K562 (cell line): Measurements from ENCODE around the gene GDAP2. TPM values are rescaled to one million over a fixed set of nuclear protein-coding genes. Genes with fewer than 3 reads are reported as not detected.

Experiments
- ATAC-seq: fragments of 200-7000 bp; cut with Tn5 transposase; 3 replicates; pipeline ENCODE4 v1.9.1; 2020; ENCODE audit warnings: moderate library complexity
- BruUV-seq: library from RNA; stranded (reverse); fragments of 400-500 nt; replicated peaks from 2 replicates; lab custom pipeline; 2021; lab: Mats Ljungman, UMichigan
- CTCF ChIA-PET: fragments of 300-600 bp; formaldehyde crosslinking; extraction: SDS; loops from one replicate; lab custom pipeline; 2021; ENCODE audit warnings: low intra/inter-chr PET ratio; lab: Yijun Ruan, JAX
- POLR2A ChIA-PET: fragments of 300-600, 350-650 bp; sonication (Branson Sonifier 250); formaldehyde crosslinking; extraction: SDS; loops from one replicate; lab custom pipeline; 2021; ENCODE audit warnings: antibody characterized with exemption, inconsistent platforms; lab: Yijun Ruan, JAX
- DNase-seq, 4 experiments: peaks; one replicate each; pipeline versions ENCODE4 v3.0.0 to v3.0.0-alpha.2; 2011 to 2018; ENCODE audit warnings: low spot score in 3 of 4, mixed read lengths in 3 of 4; ENCODE audit errors: extremely low read depth in 1 of 4
- FAIRE-seq: peaks from 2 replicates; lab custom pipeline; 2011; peaks lifted over from hg19 to GRCh38; lab: Jason Lieb, UNC
- H2AFZ ChIP-seq: 2 replicates; pipeline ENCODE4 v1.6.0; 2011; ENCODE audit warnings: low read depth, low read length, control low read depth, inconsistent platforms
- H3K27ac ChIP-seq: fragments of 200-600 bp; 3 replicates; pipeline ENCODE4 v1.8.0; 2011; ENCODE audit warnings: low read depth, mild to moderate bottlenecking, control low read depth, inconsistent platforms, low read length, moderate library complexity, mixed read lengths; ENCODE audit errors: extremely low read depth
- H3K27me3 ChIP-seq, 2 experiments: fragments of 300-600 bp in 1 of 2; 2 replicates in 1 of 2; 3 replicates in 1 of 2; pipeline versions ENCODE4 v1.6.0 to v1.8.0; 2011; ENCODE audit warnings: inconsistent platforms in 2 of 2, low read length in 2 of 2, mild to moderate bottlenecking in 1 of 2, mixed read lengths in 1 of 2, moderate library complexity in 1 of 2; ENCODE audit not compliant: control insufficient read depth in 2 of 2, insufficient read depth in 2 of 2
- H3K36me3 ChIP-seq: fragments of 300-600 bp; 3 replicates; pipeline ENCODE4 v1.8.0; 2011; ENCODE audit warnings: mild to moderate bottlenecking, low read length, inconsistent platforms; ENCODE audit not compliant: control insufficient read depth, insufficient read depth
- H3K4me1 ChIP-seq, 2 experiments: fragments of 200-600 bp in 1 of 2; replicated peaks in 1 of 2; 2 replicates in 1 of 2; 3 replicates in 1 of 2; pipeline versions ENCODE4 v1.5.1 to v1.8.0; 2011; ENCODE audit warnings: inconsistent platforms in 2 of 2, low read length in 2 of 2, mild to moderate bottlenecking in 1 of 2, mixed read lengths in 1 of 2, moderate library complexity in 1 of 2; ENCODE audit not compliant: control insufficient read depth in 2 of 2, insufficient read depth in 2 of 2
- H3K4me2 ChIP-seq: 2 replicates; pipeline ENCODE4 v1.6.1; 2011; ENCODE audit warnings: low read length, control low read depth, inconsistent platforms, mixed read lengths; ENCODE audit not compliant: insufficient read depth
- H3K4me3 ChIP-seq: fragments of 200-600 bp; sonication (generic), shearing (Covaris generic); 2 replicates; pipeline ENCODE4 v1.5.1; 2016; ENCODE audit warnings: control low read depth, inconsistent platforms
- H3K79me2 ChIP-seq: fragments of 200-600 bp; 3 replicates; pipeline ENCODE4 v1.8.0; 2011; ENCODE audit warnings: low read length, inconsistent platforms; ENCODE audit not compliant: control insufficient read depth, insufficient read depth
- H3K9ac ChIP-seq, 2 experiments: 2 replicates each; pipeline versions ENCODE4 v1.6.0 to v1.6.1; 2011; ENCODE audit warnings: low read depth in 2 of 2, low read length in 2 of 2, control low read depth in 1 of 2, inconsistent platforms in 1 of 2, mild to moderate bottlenecking in 1 of 2, mixed read lengths in 1 of 2; ENCODE audit not compliant: insufficient read depth in 1 of 2
- H3K9me1 ChIP-seq: one replicate; pipeline ENCODE4 v1.6.0; 2011; ENCODE audit warnings: inconsistent platforms, mild to moderate bottlenecking, low read length, moderate library complexity; ENCODE audit not compliant: control insufficient read depth, insufficient read depth
- H3K9me3 ChIP-seq: replicated peaks from 2 replicates; pipeline ENCODE4 v1.5.1; 2011; ENCODE audit warnings: low read depth, low read length, inconsistent platforms; ENCODE audit not compliant: control insufficient read depth, insufficient read depth
- H4K20me1 ChIP-seq: replicated peaks from 2 replicates; pipeline ENCODE4 v1.6.1; 2011; ENCODE audit warnings: low read length, inconsistent platforms, mixed read lengths; ENCODE audit not compliant: control insufficient read depth, insufficient read depth
- MCM3 ChIP-seq: fragments of 450-650 bp; IDR thresholded peaks from 2 replicates; pipeline ENCODE4 v1.6.1; 2016
- WGBS: fragments of 100-300 bp; shearing (Covaris generic); methylation state at CpG from one replicate; pipeline ENCODE4 v1.1.6; 2016; ENCODE audit warnings: low coverage, mixed read lengths; ENCODE audit not compliant: insufficient coverage; ENCODE audit errors: missing lambda C conversion rate; 5-methylcytosine and 5-hydroxymethylcytosine counted together
- in situ Hi-C: fragments of 300-500 bp; cut with MboI; formaldehyde crosslinking; loops from 4 replicates; pipeline ENCODE4 v1.15.0; 2018; ENCODE audit warnings: inconsistent platforms, mixed read lengths
- intact Hi-C: fragments of 100-400 bp; cut with micrococcal nuclease; formaldehyde crosslinking; loops from 2 replicates; pipeline ENCODE4 v1.14.2; 2022
- polyA plus RNA-seq, 8 experiments: library from polyadenylated mRNA; depleted of rRNA in 4 of 8; stranded (reverse) in 5 of 8; unstranded in 3 of 8; fragments of >200 nt; fragmentation: Nextera tagmentation in 2 of 8; fragmentation: Illumina TruSeq in 1 of 8; extraction: Ambion mirVana in 2 of 8; extraction: Trizol in 1 of 8; gene quantifications; 2 replicates each; pipeline versions ENCODE4 v1.2.1 to v1.2.3, GENCODE V29; 2011 to 2014; ENCODE audit warnings: inconsistent platforms in 1 of 8, missing spikeins in 1 of 8
- total RNA-seq, 7 experiments: library from RNA; depleted of rRNA in 6 of 7; stranded (reverse); fragments of >200 nt in 6 of 7; fragmentation: Illumina TruSeq in 2 of 7; extraction: Trizol in 2 of 7; gene quantifications; 2 replicates each; pipeline versions ENCODE4 v1.2.1 to v1.2.3, GENCODE V29; 2011 to 2021; ENCODE audit warnings: low replicate concordance in 1 of 7
- TF ChIP-seq, protein P1 (sequence below), 3 experiments: IDR thresholded peaks in 2 of 3; conservative IDR thresholded peaks in 1 of 3; 2 replicates each; pipeline ENCODE4 v1.5.1; 2011 to 2012; ENCODE audit warnings: low read length in 3 of 3, mild to moderate bottlenecking in 3 of 3, control low read depth in 2 of 3, improper control_type of control experiment in 1 of 3, inconsistent platforms in 1 of 3, low read depth in 1 of 3, mixed read lengths in 1 of 3, moderate library complexity in 1 of 3; ENCODE audit not compliant: insufficient read depth in 2 of 3

The GDAP2 gene
- total and polyA plus RNA-seq, 9 of the 15 experiments (the other 6 are each of a cell fraction or from before 2014, with no cell fraction given), result 4.1 to 23.1 (median 13.2) TPM

DNA sequence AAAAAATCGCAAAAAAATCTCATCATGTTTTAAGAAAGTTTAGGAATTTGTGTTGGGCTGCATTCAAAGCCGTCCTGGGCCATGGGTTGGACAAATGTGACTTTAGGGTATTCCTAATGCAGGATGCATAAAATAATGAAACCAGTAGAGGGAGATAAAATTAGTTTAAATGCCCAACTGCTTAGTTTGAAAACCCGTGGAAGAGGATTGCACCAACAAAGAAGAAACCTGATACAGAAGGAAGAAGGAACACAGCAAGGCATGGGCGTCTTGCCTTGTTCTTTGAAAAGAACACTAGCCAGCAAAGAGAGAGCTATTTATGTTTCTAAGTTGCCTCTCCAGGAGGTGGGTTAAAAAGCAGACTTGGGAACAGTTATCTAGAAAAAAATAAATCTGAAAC, 38.1 kb upstream of the GDAP2 start:
- FAIRE-seq, result no peak
- POLR2A ChIA-PET, result interaction anchor here (2.4 kb wide), 1 partner anchor 10 kb away, joined by 8 read pairs; no protein-coding TSS in a partner anchor

More for the DNA sequence above, 38.1 kb upstream of the GDAP2 start:
- Histone ChIP-seq H3K9me3 (no peaks in the 10 kb centered on the region), H3K4me1 (no peaks in the 10 kb centered on the region), H3K79me2 (no peaks in the 10 kb centered on the region), H3K4me2 (no peak overlapping the region), H3K27me3 (no peaks in the 10 kb centered on the region), H3K36me3 (peaks cover 15% of the 10 kb centered on the region; the same call in 1 of the 3 replicates), H3K9ac (no peak overlapping the region), H2AFZ (no peak overlapping the region), H3K9me1 (no peaks in the 10 kb centered on the region), H3K4me3 (no peak overlapping the region), H4K20me1 (no peaks in the 10 kb centered on the region), H3K27ac (no peak overlapping the region)
- CTCF ChIA-PET, result no interaction called here
- WGBS, result 25% methylated on average over 4 of the region's 4 CpGs
- no peak for DNase-seq
- intact Hi-C loops (no loop called here), in situ Hi-C loops (no loop called here)
- TF ChIP-seq, protein P1, sequence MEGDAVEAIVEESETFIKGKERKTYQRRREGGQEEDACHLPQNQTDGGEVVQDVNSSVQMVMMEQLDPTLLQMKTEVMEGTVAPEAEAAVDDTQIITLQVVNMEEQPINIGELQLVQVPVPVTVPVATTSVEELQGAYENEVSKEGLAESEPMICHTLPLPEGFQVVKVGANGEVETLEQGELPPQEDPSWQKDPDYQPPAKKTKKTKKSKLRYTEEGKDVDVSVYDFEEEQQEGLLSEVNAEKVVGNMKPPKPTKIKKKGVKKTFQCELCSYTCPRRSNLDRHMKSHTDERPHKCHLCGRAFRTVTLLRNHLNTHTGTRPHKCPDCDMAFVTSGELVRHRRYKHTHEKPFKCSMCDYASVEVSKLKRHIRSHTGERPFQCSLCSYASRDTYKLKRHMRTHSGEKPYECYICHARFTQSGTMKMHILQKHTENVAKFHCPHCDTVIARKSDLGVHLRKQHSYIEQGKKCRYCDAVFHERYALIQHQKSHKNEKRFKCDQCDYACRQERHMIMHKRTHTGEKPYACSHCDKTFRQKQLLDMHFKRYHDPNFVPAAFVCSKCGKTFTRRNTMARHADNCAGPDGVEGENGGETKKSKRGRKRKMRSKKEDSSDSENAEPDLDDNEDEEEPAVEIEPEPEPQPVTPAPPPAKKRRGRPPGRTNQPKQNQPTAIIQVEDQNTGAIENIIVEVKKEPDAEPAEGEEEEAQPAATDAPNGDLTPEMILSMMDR (IDR thresholded peaks at IDR 0.05 in 2 of 3, conservative IDR thresholded peaks at IDR 0.05 in 1 of 3; ENCODE audit: insufficient read depth in 2 of 3, low read depth in 1 of 3, low read length in 3 of 3), result peak in 1 of 3 experiments; percentile 21; a peak in 1 of 6 replicates
- no peak for TF ChIP-seq MCM3
- BruUV-seq, result no TSS peak
- peak; percentile 56 for ATAC-seq
